ENCODE measurements around the gene FBLN5.

Gene FBLN5, protein sequence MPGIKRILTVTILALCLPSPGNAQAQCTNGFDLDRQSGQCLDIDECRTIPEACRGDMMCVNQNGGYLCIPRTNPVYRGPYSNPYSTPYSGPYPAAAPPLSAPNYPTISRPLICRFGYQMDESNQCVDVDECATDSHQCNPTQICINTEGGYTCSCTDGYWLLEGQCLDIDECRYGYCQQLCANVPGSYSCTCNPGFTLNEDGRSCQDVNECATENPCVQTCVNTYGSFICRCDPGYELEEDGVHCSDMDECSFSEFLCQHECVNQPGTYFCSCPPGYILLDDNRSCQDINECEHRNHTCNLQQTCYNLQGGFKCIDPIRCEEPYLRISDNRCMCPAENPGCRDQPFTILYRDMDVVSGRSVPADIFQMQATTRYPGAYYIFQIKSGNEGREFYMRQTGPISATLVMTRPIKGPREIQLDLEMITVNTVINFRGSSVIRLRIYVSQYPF

GRCh38 chr14:91947475-91948184, at the start of gene FBLN5:
Gene FBLN5 (minus strand): TSS chr14:91947694. CDS start chr14:91947229, 465 bp downstream.
- in situ Hi-C loops (cut with HindIII; ENCODE audit: low sequenced_read_pairs), result no loop called here

DNA sequence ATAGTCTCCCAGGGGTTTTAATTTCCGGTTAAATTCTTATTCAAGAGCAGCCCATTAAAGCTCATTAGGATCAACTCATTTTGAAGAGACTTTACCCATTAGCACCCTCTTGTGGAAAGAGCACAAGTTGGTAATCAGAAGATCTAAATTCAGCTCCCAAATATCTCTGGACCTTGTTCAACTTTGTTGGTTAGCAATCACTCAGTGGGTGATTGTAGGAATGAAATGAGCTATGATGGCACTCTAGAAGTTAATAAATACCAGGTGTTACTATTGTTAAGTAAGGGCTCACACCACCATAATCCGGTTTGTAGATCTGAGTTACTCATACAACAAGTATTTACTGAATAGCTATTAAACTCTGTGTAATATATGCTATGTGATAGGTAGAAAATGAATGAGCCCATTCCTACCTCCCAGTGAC, 49.5 kb upstream of the FBLN5 start:
- in situ Hi-C loops (cut with HindIII; ENCODE audit: low sequenced_read_pairs), result no loop called here

DNA sequence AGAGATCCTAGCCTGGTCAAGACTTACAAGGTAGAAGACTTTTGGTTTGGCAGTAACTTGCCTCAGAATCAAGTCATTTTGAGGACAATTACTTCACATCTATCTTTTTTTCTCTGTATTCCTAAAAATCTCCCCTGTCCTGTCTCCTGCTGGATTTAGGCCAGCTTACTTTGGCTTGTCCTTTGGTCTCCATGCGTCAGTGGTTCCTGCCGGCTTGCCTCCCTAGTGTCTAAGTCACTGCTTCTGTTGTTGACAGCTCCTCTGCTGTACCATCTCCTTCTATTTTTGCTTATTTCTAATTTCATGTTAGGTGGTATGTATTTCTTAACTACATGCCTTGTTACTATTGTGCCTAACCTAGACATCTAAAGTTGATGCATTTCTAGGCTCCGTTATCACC, 39.7 kb upstream of the FBLN5 start:
- in situ Hi-C loops (cut with HindIII; ENCODE audit: low sequenced_read_pairs), result no loop called here

DNA sequence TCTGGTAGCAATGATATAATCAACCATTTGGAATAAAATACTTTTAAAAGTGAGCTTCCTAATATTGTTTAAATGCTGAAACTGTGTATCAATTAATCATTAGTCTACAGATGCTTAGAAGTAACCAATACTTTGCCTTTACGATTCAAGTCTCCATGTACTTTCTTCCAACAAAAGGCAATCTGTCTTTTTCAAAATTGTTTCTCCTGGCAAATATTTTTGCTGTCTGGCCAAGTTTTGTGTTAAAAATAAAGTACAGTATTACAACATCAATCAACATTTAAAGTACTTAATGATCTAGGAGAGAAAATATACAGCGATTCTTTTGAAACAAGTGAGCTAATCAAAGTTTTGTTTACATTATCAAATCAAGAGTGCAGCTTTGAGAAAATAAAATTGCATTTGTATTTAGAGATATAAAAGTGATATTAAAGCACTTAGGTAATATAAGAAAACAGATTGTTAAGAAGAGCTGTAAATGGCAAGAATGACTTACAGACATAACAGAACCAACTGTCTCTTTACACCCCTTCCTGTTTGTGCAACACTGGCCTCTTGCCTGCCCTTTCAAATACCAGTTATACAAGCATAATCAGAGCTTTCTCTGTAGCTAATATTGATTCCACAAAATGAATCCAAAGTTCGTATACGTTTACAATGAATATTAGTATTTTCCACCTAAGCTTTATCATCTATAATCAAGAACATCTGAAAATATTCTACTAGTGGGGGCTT, 38.2 kb upstream of the FBLN5 start:
- in situ Hi-C loops (cut with HindIII; ENCODE audit: low sequenced_read_pairs), result no loop called here

DNA sequence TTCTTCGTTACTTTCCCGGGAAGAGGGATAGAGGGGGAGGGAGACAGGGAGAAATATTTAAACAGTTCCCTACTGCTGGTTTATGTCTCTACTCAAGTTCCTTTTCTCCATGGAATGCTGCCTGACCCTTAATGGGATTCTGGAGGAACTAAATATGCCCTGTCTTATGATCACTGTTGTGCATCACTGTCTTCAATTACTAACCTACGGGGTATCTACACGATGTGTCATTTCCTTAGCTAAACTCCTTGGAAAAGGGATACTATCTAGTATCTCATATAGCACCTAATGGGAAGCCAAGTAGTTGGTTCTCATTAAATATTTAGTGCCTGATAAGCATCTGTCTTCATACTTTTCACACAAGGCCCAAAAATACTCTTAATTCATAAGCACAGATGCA, 37.5 kb upstream of the FBLN5 start:
- in situ Hi-C loops (cut with HindIII; ENCODE audit: low sequenced_read_pairs), result no loop called here

GRCh38 chr14:91983588-91983987, 36.1 kb upstream of the FBLN5 start:
- in situ Hi-C loops (cut with HindIII; ENCODE audit: low sequenced_read_pairs), result no loop called here

DNA sequence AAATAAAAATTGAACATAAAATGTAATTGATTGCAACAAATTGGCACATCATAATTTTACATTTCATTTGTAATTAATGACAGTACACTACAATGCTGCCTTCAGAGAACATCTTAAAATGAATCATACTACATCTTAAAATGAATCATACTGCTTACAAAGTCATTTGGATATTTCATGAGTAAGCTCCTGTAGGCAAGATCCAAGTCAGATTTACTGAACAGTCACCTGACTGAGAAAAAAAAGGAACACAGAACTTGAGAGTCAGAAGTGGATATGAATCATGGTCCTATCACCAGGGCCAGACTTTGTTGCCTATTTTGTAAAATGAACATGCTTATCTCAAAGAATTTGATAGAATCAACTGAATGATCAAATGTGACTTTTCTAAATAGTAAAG, 32.7 kb upstream of the FBLN5 start:
- in situ Hi-C loops (cut with HindIII; ENCODE audit: low sequenced_read_pairs), result no loop called here

DNA sequence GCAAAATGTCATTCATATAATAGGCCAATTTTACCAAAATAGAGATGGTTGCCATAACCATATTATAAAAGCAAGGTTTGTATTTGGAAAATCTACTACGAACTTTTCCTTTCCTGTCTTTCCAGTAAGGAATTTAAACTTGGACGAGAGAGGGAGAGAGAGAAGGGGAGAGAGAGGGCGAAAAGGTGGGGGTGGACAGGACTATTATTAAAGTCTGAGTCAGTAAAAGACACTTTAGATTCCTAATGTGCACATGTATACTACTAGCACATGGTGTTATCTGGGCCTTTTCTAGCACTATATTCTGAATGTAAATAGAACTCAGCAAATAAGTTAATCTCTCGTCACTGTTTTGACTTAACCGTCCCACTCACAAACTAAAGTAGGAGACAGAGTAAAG, 30.4 kb upstream of the FBLN5 start:
- in situ Hi-C loops (cut with HindIII; ENCODE audit: low sequenced_read_pairs), result no loop called here

DNA sequence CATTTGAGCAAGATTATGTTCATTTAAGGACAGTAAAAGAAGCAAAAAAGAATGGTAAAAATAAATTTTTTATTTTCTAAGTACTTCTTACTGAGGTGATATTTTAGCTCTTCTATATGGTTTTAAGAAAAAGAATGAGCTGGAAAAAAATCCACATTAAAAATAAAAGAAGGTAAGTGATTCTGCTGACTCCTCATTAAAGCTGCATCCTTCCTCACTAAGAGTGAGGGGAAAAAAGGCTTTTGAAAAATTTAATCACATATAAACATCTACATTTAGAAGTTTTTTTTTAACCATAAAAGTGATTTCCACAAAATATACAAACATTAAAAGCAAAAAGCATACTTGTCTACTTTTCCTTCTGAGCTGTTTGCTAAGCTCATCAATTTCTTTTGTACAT, 28.3 kb upstream of the FBLN5 start:
- in situ Hi-C loops (cut with HindIII; ENCODE audit: low sequenced_read_pairs), result no loop called here

GRCh38 chr14:91971188-91971778, 23.8 kb upstream of the FBLN5 start:
- in situ Hi-C loops (cut with HindIII; ENCODE audit: low sequenced_read_pairs), result no loop called here

- in situ Hi-C loops (cut with HindIII; ENCODE audit: low sequenced_read_pairs), result no loop called here
Measured at GRCh38 chr14:91968280-91968679, 20.8 kb upstream of the FBLN5 start.

DNA sequence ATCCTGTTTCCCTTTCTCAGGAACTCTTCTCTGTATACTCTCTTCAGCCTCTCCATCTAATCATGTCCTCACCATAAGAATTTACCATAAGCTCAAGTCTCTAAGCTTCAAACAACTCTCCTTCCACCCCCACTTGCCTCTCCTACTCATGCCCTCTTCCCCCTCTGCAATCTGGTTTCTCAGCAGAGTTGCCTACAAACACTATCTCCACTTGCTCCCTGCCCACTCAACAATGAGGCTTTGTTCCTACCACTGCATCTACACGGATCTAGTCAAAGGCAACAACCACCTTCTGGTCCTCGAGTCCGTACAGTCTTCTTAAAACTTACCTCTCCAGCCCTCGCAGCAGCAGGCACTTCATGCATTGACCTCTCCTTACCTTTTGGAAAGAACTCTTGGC, 17.2 kb upstream of the FBLN5 start:
- in situ Hi-C loops (cut with HindIII; ENCODE audit: low sequenced_read_pairs), result no loop called here

GRCh38 chr14:91964011-91964410, 16.5 kb upstream of the FBLN5 start:
- in situ Hi-C loops (cut with HindIII; ENCODE audit: low sequenced_read_pairs), result no loop called here

DNA sequence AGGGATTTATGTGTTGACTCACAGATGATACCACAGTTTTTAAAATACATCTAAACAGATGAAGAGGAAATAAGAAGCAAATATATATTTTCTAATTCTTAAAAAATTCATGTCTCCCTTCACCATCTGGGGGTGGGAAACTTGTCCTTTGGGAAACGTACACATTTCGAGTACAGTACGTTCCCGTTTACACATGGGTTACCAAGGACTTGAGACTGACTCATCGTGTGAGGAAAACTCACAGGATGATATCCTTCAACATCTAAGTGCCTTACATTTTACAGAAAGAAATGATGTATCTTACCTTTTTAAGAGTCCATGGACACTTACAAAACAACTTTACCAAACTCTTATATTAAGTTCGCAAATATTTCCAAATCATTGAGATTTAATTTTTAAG, 16.0 kb upstream of the FBLN5 start:
- in situ Hi-C loops (cut with HindIII; ENCODE audit: low sequenced_read_pairs), result no loop called here

DNA sequence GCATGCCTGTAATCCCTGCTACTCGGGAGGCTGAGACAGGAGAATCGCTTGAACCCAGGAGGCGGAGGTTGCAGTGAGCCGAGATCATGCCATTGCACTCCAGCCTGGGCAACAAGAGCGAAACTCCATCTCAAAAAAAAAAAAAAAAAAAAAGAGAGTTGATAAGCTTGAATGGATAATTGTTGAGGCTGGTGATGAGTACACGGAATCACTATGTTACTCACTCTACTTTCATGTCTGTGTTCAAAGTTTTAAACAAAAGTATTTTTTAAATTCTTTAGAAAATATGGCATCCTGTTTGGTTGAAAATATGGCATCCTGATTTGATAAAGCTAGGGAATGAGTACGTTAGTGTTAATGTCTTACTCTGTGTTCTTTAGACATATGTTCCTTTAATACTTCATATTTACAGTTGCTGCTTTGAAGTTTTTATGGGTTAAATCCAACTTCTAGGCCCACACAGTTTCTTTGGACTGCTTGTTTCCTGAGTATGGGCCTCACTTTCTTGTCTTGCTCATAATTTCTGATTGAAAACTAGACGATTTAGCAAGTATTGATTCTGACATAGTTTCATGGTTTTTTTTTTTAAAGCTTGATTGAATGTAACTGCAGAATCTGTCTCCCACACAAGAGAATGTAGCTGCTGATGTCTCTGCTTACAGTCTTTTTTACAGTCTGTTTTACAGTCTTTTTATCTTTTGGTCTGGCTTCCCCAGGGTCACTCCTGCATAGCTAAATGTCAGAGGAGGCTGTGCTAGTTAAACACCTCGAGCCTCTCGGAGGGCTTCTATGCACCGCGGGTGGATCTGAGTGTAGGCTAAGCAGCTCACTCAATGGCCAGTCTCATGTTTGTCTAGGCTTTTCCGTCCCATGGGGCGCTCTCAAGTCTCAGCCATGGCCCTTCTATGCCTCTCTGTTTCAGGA, 14.1 kb upstream of the FBLN5 start:
- in situ Hi-C loops (cut with HindIII; ENCODE audit: low sequenced_read_pairs), result no loop called here

DNA sequence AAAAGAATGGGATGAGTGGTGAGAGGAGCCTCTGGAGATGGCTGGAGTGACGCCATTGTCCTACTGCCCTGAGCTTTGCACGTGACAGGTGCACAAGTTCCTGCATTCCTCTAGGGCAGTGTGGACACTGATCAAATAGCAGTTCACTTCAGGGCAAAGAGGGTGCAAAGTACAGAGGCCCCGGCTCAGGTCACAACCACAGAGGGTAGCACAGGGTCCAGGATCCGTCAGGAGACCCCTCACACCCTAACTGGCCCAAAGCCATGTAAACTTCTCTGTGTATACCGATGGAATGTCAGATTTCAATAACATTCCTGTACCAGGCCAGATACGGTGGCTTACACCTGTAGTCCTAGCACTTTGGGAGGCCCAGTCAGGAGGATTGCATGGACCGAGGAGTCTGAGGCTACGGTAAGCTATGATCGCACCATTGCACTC, 10.4 kb upstream of the FBLN5 start:
- in situ Hi-C loops (cut with HindIII; ENCODE audit: low sequenced_read_pairs), result no loop called here

DNA sequence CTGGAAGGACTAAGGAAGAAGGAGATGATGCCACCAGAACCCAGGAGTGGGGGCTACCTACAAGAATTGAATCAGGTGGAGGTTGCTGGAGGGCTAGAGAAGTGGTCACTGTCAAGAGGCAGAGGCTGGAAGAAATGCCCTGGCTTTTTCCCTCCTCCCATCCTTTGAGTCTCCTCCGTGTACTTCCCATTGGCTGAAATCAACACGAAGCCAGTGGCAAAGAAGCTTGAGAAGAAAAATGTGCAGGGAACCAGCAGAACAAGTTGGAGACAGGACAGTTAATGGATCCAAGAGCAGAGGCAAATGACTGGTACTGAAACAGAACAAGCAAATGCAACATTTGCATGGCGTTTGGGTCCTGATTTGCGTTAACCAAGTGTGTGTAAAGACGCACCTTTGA, 9.1 kb upstream of the FBLN5 start:
- in situ Hi-C loops (cut with HindIII; ENCODE audit: low sequenced_read_pairs), result no loop called here

DNA sequence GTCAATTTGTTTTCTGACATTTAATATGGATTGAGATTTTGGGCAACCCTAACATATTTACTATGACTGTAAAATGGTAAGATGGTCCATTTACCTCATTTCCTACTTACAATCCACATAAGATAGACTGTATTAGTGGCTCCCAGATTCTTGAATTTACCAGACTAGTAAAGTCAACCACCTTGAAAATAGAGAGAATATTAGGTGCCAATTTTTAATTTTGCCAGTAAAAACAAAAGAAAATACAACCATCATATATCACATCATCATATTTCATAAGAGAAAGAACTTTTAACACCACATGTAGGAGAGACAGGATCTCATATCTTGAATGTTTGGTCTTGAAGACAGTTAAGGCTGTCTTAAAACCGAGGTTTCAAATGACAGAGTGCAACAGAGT, 7.7 kb upstream of the FBLN5 start:
- in situ Hi-C loops (cut with HindIII; ENCODE audit: low sequenced_read_pairs), result no loop called here

- in situ Hi-C loops (cut with HindIII; ENCODE audit: low sequenced_read_pairs), result no loop called here
Measured at GRCh38 chr14:91953170-91953985, 5.9 kb upstream of the FBLN5 start.

Measured in DLD1 (cell line).